Loucy (cell line): ENCODE data around the gene IFITM10.

Experiments used
- EZH2phosphoT487 ChIP-seq: fragments of 200-600 bp; IDR thresholded peaks from 2 replicates; pipeline ENCODE4 v1.6.1; 2018; ENCODE audit warnings: antibody characterized with exemption, mild to moderate bottlenecking, moderate library complexity, borderline replicate concordance
- TF ChIP-seq, protein P1 (sequence below): fragments of 200-600 bp; sonication (generic); conservative IDR thresholded peaks from 2 replicates; pipeline ENCODE4 v1.5.1; 2014; ENCODE audit warnings: mild to moderate bottlenecking, antibody characterized with exemption, low read length

DNA sequence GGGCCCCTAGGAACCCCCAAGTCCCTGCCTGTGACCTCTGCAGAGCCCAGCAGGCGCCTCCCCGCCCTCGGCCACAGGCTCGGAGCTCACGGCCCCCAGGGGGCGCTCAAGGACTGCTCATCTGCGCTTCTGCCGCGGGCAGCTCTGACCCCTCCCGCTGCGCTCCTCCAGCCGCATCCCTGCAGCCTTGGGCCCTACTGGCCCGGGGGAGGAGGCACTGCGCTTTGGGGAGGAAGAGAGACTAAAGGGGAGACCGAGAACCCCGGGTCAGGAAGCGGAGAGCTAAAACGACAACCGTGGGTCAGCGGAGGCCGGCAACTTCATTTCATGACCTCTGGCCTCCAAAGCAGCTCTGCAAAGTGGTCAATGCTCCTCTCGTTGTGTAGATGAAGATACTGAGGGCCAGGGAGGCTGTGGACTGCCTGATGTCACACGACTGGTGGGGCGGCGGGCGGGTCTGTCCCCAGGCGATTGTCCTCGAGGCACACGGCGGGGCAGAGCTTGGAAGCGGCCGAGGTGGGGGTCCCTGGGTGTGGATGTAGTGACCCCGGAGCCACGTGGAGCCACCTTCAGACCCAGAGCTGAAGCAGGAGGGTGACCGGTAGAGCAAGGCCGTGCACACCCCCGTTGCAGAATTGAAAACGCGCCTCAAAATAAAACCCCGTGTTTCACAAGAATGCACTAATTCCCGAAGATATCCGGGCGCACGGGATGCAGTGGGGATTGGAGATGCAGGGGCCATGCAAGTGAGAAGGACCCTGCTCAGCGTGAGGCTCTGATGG, 56.1 kb downstream of the IFITM10 start:
- TF ChIP-seq, protein P1, sequence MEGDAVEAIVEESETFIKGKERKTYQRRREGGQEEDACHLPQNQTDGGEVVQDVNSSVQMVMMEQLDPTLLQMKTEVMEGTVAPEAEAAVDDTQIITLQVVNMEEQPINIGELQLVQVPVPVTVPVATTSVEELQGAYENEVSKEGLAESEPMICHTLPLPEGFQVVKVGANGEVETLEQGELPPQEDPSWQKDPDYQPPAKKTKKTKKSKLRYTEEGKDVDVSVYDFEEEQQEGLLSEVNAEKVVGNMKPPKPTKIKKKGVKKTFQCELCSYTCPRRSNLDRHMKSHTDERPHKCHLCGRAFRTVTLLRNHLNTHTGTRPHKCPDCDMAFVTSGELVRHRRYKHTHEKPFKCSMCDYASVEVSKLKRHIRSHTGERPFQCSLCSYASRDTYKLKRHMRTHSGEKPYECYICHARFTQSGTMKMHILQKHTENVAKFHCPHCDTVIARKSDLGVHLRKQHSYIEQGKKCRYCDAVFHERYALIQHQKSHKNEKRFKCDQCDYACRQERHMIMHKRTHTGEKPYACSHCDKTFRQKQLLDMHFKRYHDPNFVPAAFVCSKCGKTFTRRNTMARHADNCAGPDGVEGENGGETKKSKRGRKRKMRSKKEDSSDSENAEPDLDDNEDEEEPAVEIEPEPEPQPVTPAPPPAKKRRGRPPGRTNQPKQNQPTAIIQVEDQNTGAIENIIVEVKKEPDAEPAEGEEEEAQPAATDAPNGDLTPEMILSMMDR = peak; percentile 82
- TF ChIP-seq EZH2phosphoT487 = no peak
